GM12865 (cell line): Measurements from ENCODE around the gene ANKRD29.
A peak's percentile ranks its signal among the peaks of the same experiment; 100 is the strongest.

Experiments
- DNase-seq: peaks from one replicate; pipeline ENCODE4 v3.0.0; 2010; ENCODE audit warnings: low read depth
- H3K4me3 ChIP-seq: 2 replicates; pipeline ENCODE4 v1.5.1; 2011; ENCODE audit warnings: mild to moderate bottlenecking, low read depth, low read length, control low read depth
- TF ChIP-seq, protein P1 (sequence below): IDR thresholded peaks from 2 replicates; pipeline ENCODE4 v1.5.1; 2011; ENCODE audit warnings: low read length, control low read depth, low read depth, inconsistent platforms; ENCODE audit not compliant: insufficient read depth; ENCODE audit errors: missing control alignments

The ANKRD29 gene

DNA sequence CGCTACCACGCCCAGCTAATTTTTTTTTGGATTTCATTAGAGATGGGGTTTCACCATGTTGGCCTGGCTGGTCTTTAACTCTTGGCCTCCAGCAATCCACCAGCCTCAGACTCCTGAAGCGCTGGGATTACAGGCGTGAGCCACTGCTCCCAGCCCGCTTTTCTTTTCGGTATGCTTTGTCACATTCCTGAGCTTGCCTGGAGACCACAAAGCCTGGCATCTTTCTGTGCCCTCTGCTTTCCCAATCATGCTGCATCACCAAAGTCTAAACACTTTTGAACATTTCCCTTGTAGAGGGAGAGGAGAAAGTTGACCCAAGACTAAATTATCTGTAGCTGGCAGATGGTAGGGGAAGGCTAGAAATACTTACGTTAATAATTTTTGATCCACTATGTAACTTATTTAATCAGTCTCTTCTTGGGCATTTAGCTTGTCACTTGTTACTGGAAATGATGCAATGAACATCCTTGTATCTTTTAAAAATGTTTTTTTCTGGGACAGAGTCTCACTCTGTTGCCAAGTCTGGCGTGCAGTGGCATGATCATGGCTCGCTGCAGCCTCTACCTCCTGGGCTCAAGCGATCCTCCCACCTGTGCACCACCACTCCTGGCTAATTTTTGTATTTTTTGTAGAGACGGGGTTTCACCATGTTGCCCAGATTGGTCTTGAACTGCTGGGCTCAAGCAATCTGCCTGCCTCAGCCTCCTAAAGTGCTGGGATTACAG lies 73.7 kb downstream of the ANKRD29 start:
- no peak overlapping the region for H3K4me3 ChIP-seq
- TF ChIP-seq, protein P1, sequence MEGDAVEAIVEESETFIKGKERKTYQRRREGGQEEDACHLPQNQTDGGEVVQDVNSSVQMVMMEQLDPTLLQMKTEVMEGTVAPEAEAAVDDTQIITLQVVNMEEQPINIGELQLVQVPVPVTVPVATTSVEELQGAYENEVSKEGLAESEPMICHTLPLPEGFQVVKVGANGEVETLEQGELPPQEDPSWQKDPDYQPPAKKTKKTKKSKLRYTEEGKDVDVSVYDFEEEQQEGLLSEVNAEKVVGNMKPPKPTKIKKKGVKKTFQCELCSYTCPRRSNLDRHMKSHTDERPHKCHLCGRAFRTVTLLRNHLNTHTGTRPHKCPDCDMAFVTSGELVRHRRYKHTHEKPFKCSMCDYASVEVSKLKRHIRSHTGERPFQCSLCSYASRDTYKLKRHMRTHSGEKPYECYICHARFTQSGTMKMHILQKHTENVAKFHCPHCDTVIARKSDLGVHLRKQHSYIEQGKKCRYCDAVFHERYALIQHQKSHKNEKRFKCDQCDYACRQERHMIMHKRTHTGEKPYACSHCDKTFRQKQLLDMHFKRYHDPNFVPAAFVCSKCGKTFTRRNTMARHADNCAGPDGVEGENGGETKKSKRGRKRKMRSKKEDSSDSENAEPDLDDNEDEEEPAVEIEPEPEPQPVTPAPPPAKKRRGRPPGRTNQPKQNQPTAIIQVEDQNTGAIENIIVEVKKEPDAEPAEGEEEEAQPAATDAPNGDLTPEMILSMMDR: no peak
- DNase-seq: no peak

DNA sequence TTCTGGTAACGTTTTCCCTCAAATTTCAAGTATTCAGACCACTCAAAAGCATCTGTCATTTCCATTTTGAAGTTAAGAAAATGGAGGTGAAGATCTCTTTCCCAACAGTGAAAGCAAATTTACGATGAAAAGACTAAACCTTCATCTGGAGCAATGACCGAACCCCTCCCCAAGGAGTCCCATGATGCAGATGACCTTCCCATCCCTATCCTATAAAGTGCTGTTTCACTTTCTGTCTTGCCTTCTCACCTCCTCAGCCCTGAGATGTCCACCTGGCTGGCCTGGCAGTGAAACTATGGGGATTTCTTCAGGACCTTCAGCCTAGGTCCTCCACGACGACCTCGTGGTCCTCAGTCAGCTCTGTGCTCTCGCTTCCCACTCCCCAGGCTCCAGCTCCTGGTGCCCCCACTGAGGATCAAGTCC lies 75.5 kb downstream of the ANKRD29 start:
- DNase-seq: peak; percentile 8
- peak overlapping the region; percentile 100 for H3K4me3 ChIP-seq
- TF ChIP-seq, protein P1: no peak

DNA sequence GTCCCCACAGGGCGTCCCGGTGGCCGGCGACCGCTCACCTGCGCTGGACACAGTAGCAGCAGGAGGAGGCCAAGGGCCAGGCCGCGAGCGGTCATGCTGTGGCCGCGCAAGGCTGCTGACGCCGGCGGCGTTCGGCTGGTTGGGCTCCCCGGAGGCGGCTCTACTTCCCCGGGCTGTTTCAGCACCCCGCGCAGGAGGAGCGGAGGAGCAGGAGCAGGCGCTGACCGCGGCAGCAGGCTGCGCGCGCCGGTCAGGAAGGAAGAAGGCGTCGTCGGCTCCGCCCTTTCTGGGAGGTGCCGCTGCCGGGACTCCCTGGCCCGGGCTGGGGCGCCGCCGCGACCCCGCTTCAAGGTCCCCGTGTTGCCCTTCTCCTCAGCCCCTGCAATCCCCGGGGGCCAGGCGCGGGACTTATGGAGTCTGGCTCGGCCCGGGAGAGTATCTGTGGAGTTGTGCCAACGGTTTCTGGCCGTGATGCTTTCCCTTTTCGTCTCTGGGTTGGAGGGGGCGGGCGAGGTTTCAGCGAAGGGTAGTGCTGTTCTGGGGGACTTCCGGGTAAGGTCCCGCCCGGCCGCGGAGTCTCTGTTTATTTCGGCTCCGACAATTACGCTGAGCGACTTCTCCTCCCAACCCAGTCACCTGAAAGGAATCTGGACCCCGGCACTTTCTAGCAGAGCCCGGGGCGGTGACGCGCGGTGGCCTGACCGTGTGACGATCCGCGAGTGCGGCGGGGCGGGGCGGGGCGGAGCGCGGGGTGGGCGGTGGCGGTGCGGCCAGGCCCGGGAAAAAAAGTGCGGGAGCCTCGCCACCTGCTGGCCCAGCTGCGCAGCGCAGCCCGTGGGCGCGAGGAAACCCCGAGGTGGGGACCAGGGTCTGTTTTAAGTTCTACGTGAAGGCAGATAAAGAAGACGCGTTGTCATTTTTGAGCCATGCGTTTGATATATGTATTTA lies 76.2 kb downstream of the ANKRD29 start, which contains the start of gene NPC1:
NPC1 (minus strand) TSS at position 258 of the 948 bp plus-strand sequence; CDS start at position 95, 163 bp downstream.
- H3K4me3 ChIP-seq: peak within 1 kb of the TSS; percentile 100
- TF ChIP-seq, protein P1: peak; percentile 89
- DNase-seq: peak; percentile 94

DNA sequence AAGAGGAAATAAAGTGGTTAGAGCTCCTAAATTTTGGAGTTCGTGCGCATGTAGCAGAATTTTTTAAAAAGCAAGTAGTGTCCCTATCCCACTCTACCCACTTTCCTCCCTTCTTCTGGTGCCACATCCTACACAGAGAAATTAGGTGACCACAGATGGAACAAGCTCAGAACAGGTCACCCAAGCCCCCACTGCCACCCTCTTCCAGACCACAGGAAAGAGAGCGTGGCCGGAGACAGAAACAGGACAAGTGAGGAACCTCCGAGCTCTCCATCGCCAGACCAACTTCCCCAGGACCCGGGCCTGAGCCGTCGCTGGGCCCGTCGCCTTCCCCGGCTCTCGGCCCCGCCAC lies 76.8 kb downstream of the ANKRD29 start:
- peak overlapping the region; percentile 100 for H3K4me3 ChIP-seq
- TF ChIP-seq, protein P1: no peak
- DNase-seq: no peak

DNA sequence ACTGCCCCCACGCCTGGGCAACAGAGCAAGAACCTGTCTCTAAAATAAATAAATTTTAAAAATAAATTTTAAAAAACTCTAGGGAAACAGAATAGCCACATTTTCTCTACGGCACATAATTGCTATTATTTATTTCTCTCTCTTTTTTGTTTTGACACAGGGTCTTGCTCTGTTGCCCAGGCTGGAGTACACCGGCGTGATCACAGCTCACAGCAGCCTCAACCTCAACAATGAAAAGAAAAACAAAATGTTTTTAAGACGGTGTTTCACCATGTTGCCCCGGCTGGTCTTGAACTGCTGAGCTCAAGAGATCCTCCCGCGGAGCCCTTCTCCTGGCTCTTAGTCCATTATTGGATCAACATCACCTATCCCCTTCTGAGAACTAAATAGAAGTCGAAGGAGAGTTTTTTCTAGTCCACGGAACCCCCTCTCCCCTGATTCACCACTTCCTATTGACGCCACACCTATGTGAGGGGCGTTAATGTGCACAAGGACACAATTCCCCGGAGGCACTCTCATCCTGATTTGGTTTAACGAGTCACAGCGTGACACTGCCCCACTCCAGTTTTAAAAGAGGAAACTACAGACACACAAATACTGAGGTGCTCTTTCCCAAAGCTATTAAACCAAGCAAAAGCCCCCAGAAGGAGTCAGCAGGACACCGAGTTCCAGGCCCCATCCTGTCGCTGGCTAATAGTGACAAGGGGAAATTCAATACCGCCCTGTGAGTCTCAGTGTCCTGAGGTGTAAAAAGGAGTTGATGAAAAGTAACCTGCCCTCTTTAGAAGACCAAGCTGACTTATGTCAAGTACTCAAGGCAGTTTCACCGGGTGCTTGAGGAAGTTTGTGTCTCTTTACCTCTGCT lies 77.5 kb downstream of the ANKRD29 start:
- TF ChIP-seq, protein P1: no peak
- DNase-seq: peak; percentile 40
- H3K4me3 ChIP-seq: peak overlapping the region; percentile 100
